NCI-H226 (cell line): ENCODE data around the gene KRTAP10-12.

Source experiments
- DNase-seq: peaks from one replicate; pipeline ENCODE4 v3.0.0-alpha.2; 2015

The KRTAP10-12 gene

GRCh38 chr21:44699502-44700001, 2.6 kb downstream of the KRTAP10-12 start:
- DNase-seq, result no peak

GRCh38 chr21:44700101-44701022, 3.4 kb downstream of the KRTAP10-12 start:
- DNase-seq, result no peak

GRCh38 chr21:44701023-44701400, 4.0 kb downstream of the KRTAP10-12 start:
- no peak for DNase-seq

GRCh38 chr21:44701541-44701940, 4.6 kb downstream of the KRTAP10-12 start:
- no peak for DNase-seq

- DNase-seq, result no peak
These were observed 5.4 kb downstream of the KRTAP10-12 start for GRCh38 chr21:44702111-44702972.

- DNase-seq, result no peak
These were observed 6.2 kb downstream of the KRTAP10-12 start for GRCh38 chr21:44702973-44703730.

GRCh38 chr21:44703731-44704635, 7.0 kb downstream of the KRTAP10-12 start:
- no peak for DNase-seq

- no peak for DNase-seq
These were observed 7.6 kb downstream of the KRTAP10-12 start for GRCh38 chr21:44704636-44705001.

- no peak for DNase-seq
These were observed 9.2 kb downstream of the KRTAP10-12 start for GRCh38 chr21:44706026-44706705.

- DNase-seq, result no peak
These were observed 10.0 kb downstream of the KRTAP10-12 start for GRCh38 chr21:44706706-44707581.

GRCh38 chr21:44708213-44708865, 11.4 kb downstream of the KRTAP10-12 start:
- no peak for DNase-seq

- DNase-seq, result no peak
These were observed 12.0 kb downstream of the KRTAP10-12 start for GRCh38 chr21:44708866-44709425.

GRCh38 chr21:44709426-44710293, 12.7 kb downstream of the KRTAP10-12 start:
- DNase-seq, result peak; percentile 26

- no peak for DNase-seq
These were observed 13.3 kb downstream of the KRTAP10-12 start for GRCh38 chr21:44710294-44710665.

GRCh38 chr21:44710756-44711326, 13.9 kb downstream of the KRTAP10-12 start:
- DNase-seq, result no peak

GRCh38 chr21:44711327-44712202, 14.6 kb downstream of the KRTAP10-12 start, which contains the start of gene TSPEAR:
Gene TSPEAR (minus strand): TSS chr21:44711572. CDS start chr21:44711514, 58 bp downstream.
- DNase-seq, result no peak
